Measurements from ENCODE around the gene PPARD. TPM values are rescaled to one million over a fixed set of nuclear protein-coding genes. Genes with fewer than 3 reads are reported as not detected.

Gene PPARD
- total RNA-seq, 1 experiment from 2014 or later: 38.4 TPM

DNA sequence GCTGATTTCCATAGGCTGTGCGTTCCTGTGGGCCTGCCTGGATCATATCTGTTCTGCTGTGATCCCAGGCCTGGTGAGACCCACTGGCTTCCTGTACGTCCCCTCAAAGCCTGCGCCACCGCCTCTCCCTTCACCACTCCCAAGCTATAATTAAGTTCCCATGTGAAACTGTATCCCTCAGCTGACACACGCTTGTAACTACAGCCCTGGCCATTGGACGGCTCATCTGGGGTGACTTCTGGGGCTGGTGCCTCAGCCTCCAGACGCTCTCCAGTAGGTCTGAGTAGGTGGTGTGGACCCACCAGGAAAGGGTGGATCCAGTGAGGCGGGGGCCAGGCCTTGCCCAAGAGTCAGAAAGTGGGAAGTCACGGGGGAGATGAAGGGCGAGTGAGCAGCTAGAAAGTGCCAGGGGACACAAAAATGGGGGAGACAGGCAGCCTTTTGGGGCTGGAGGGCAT is 21.0 kb downstream of the PPARD start (continued):
- TF ChIP-seq, protein P1, sequence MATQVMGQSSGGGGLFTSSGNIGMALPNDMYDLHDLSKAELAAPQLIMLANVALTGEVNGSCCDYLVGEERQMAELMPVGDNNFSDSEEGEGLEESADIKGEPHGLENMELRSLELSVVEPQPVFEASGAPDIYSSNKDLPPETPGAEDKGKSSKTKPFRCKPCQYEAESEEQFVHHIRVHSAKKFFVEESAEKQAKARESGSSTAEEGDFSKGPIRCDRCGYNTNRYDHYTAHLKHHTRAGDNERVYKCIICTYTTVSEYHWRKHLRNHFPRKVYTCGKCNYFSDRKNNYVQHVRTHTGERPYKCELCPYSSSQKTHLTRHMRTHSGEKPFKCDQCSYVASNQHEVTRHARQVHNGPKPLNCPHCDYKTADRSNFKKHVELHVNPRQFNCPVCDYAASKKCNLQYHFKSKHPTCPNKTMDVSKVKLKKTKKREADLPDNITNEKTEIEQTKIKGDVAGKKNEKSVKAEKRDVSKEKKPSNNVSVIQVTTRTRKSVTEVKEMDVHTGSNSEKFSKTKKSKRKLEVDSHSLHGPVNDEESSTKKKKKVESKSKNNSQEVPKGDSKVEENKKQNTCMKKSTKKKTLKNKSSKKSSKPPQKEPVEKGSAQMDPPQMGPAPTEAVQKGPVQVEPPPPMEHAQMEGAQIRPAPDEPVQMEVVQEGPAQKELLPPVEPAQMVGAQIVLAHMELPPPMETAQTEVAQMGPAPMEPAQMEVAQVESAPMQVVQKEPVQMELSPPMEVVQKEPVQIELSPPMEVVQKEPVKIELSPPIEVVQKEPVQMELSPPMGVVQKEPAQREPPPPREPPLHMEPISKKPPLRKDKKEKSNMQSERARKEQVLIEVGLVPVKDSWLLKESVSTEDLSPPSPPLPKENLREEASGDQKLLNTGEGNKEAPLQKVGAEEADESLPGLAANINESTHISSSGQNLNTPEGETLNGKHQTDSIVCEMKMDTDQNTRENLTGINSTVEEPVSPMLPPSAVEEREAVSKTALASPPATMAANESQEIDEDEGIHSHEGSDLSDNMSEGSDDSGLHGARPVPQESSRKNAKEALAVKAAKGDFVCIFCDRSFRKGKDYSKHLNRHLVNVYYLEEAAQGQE (IDR thresholded peaks at IDR 0.05; ENCODE audit: low read depth): no peak
- no peak for TF ChIP-seq YY1 (IDR thresholded peaks at IDR 0.05; ENCODE audit: extremely low read depth, insufficient replicate concordance, low read depth, low read length)

DNA sequence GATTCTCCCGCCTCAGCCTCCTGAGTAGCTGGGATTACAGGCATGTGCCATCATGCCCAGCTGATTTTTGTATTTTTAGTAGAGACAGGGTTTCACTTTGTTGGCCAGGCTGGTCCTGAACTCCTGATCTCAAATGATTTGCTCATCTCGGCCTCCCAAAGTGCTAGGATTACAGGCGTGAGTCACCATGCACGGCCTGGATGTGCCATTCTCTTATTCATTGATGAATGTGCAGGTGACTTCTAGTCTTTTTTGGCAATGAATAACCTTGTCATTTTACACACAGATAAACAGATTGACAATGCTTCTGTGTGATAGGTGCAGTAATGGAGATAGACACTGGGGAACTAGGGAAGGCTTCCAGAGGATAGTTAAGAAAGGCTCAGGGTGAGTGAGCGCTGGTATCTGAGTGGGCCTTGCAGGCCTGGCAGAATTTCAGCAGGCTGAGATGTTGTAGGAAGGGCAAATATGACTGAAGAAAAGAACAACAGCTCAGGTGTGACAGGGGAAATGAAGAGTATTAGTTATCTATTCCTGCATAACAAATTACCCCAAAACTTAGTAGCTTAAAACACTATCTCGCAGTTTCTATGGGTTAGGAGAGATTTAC is 23.3 kb downstream of the PPARD start:
- peak overlapping the region; percentile 38; the same call in 1 of the 2 replicates for H3K9ac ChIP-seq (ENCODE audit: low read length)
- DNase-seq (ENCODE audit: low read depth, low spot score) (peak; percentile 27), ATAC-seq (peak; percentile 21; the same call in 1 of the 2 replicates)
- no peaks in the 10 kb centered on the region; a peak in 1 of 4 replicates for H3K36me3 ChIP-seq (ENCODE audit: control insufficient read depth in 1 of 2, insufficient read depth in 2 of 2, low read length in 2 of 2)
- POLR2A ChIA-PET: no interaction called here
- H3K9me2 ChIP-seq (ENCODE audit: insufficient read depth): no peaks in the 10 kb centered on the region
- H3K27ac ChIP-seq (ENCODE audit: low read depth, low read length): peak overlapping the region; percentile 32
- peaks cover 68 to 94% of the 10 kb centered on the region in 2 experiments for H3K4me1 ChIP-seq (ENCODE audit: control insufficient read depth in 1 of 2, insufficient read depth in 2 of 2, low read length in 2 of 2)
- no TSS peak for BruUV-seq (replicated peaks)
- H4K20me1 ChIP-seq (ENCODE audit: insufficient read depth): no peaks in the 10 kb centered on the region
- H3K4me2 ChIP-seq (ENCODE audit: low read length): peak overlapping the region; percentile 50
- CTCF ChIA-PET: no interaction called here
- H3K4me3 ChIP-seq (replicated peaks in 1 of 2; ENCODE audit: low read depth in 1 of 2, low read length in 2 of 2): no peak overlapping the region
- H2AFZ ChIP-seq (ENCODE audit: low read depth, low read length, poor library complexity, severe bottlenecking): no peak overlapping the region
- H3K79me2 ChIP-seq (ENCODE audit: insufficient read depth, low read length): peaks cover 63% of the 10 kb centered on the region
- H3K27me3 ChIP-seq (ENCODE audit: insufficient read depth, low read length): no peaks in the 10 kb centered on the region
- H3K9me3 ChIP-seq (ENCODE audit: control insufficient read depth in 1 of 2, insufficient read depth in 1 of 2, low read depth in 1 of 2, low read length in 2 of 2): no peaks in the 10 kb centered on the region
- RAD21 ChIA-PET (ENCODE audit: low non-redundant PET in 1 of 2, low total read pairs in 2 of 2, uncharacterized antibody in 2 of 2, unreplicated experiment in 2 of 2): interaction anchor here in 1 of 2 experiments (0.6 kb wide), 1 partner anchor 15 kb away, joined by 6 read pairs; no protein-coding TSS in a partner anchor
- intact Hi-C loops (cut with micrococcal nuclease): no loop called here
- TF ChIP-seq ELF1 (IDR thresholded peaks at IDR 0.05; ENCODE audit: borderline replicate concordance, low read depth) (no peak), EGR1 (IDR thresholded peaks at IDR 0.05; ENCODE audit: low read depth) (no peak), JUND (IDR thresholded peaks at IDR 0.05) (peak; percentile 53), FOSL1 (IDR thresholded peaks at IDR 0.05; ENCODE audit: low read depth) (peak; percentile 63; the same call in 1 of the 2 replicates), SP1 (IDR thresholded peaks at IDR 0.05; ENCODE audit: low read depth) (no peak), CBX3 (IDR thresholded peaks at IDR 0.05; ENCODE audit: low read depth) (peak; percentile 40; the same call in 1 of the 2 replicates), SRF (IDR thresholded peaks at IDR 0.05; ENCODE audit: low read depth) (no peak), EZH2 (IDR thresholded peaks at IDR 0.05) (no peak)
